NCI-H748 (cell line): ENCODE measurements around the gene TIAM1.
A peak's percentile ranks its signal among the peaks of the same experiment; 100 is the strongest.

Experiments
- DNase-seq: peaks from one replicate; lab custom pipeline; 2025; ENCODE audit not compliant: unreplicated experiment; lab: John Stamatoyannopoulos, UW

Gene TIAM1

DNA sequence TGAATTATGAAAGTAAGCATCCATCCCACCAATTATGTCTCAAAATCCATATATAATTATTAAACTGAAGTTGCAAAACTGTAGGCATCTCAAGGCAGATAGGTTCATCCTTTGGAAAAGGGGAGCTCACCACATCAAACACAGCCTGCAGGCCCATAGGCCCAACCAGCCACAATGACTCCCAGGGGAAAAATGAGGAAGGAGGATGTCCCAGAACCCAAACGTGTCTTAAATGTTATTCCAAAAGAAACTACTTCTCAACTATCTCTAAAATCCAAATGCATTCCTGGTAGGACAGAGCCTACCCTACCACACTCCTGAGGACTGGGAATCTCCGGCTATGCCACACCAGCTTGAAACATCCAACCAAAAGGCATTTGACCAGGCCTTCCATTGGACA, 12.8 kb downstream of the TIAM1 start:
- DNase-seq, result no peak

DNA sequence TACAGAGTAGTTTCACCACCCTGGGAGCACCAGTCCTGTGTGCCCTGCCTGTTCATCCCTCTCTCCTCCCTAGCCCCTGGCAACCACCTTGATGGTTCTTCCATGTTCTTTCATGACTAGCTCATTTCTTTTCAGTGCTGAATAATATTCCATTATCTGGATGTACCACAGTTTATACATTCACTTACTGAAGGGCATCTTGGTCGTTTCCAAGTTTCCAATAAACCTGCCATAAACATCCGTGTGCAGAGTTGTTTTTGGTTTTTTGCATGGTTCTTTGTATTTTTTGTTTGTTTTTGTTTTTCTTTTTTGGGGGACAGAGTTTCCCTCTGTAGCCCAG, 13.9 kb downstream of the TIAM1 start:
- no peak for DNase-seq

DNA sequence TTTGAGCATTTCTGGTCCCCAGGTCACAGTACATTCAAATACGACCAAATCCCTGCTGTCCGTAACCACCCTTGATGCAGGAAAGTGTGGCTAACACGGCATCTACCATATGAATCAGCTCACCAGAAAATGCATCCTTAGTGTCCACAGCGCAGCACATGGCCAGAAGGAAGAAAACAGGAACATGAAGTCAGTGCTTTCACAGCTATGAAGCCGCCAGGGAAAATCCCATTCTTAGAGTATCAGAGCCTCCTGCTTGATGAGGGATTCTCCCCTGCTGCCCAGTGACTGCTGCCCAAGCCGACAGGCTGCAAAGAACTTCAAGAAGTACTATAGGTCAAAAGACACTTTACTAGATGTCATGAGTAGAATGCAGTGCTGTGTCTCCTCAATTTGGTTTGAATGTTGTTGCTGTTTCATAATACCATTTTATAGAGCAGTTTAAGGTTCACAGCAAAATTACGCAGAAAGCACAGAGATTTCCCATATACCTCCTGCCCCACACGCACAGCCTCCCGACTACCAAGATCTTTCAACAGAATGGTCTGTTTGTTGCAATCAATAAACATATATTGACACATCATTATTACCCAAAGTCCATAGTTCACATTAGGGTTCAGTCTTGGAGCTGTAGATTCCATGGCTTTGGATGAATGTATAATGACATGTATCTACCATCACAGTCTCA, 14.5 kb downstream of the TIAM1 start:
- DNase-seq, result no peak

DNA sequence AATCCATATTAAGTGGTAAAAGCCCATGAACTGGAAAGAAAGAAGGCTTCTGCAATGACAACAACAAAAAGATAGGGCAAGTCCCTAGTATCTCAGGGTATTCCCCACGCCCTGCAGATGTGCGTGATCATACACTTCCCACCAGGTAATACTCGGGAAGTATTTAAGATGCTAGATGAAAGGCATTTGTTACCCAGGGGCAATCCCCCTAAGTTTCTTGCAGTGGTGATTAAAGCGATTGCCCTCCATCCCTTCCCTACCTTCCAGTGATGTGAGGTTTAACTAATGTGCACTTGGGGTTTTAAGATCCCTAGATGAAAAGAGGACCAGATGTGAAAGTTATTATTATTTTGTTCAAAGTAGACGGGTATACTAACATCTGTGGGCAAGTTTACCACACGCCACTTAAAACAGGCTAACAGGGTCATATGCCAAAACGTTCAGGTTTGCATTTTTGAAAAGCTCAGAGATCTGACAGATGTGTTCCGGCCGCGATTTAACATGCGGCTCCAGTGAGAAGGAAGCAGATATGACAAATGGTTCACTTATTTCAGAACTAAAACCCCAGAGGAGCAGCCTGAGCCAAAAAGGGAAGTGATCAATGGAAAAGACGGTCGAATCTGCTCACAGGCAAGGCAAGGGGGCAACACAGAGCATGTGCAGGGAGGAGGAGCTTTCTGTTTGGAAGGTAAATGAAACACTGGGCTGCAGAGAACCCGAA, 17.4 kb downstream of the TIAM1 start:
- no peak for DNase-seq

GRCh38 chr21:31318971-31319370, 25.1 kb downstream of the TIAM1 start:
- no peak for DNase-seq

- no peak for DNase-seq
Measured at GRCh38 chr21:31317688-31318087, 26.4 kb downstream of the TIAM1 start.

DNA sequence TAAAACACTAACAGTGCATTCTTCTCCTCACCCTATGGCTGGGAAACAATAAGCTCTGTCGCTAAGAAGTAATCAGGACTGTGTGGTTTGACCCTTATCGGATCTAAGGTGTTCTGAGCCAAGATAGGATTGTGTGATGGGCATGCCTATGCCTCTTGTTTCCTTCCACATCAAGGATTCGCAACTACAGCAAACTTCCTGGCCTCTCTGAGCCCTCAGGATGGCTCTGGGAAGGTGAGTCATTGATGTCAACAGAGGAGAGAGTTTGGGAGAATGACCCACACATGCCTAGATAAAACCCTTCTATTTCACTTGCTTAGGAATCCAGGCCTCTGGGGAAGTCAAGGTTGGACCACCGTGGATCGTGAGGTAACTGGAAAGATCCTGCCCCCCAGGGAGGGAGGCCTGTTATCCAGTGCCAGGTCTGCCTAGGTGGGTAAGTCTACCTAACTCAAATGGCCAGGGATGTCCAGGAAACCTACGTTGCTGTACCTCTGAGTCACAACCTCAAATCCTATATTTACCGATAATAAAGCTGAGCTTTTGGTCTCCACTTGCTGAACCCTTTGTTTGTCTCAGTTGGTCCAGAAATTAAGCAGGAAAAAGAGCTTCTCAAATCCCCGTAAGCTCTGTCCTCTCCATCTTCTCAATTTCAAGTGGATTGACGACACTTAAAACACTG, 27.4 kb downstream of the TIAM1 start:
- no peak for DNase-seq

GRCh38 chr21:31316072-31316471, 28.0 kb downstream of the TIAM1 start:
- no peak for DNase-seq

GRCh38 chr21:31310750-31311149, 33.3 kb downstream of the TIAM1 start:
- peak; percentile 61 for DNase-seq

GRCh38 chr21:31308584-31308983, 35.5 kb downstream of the TIAM1 start:
- no peak for DNase-seq

DNA sequence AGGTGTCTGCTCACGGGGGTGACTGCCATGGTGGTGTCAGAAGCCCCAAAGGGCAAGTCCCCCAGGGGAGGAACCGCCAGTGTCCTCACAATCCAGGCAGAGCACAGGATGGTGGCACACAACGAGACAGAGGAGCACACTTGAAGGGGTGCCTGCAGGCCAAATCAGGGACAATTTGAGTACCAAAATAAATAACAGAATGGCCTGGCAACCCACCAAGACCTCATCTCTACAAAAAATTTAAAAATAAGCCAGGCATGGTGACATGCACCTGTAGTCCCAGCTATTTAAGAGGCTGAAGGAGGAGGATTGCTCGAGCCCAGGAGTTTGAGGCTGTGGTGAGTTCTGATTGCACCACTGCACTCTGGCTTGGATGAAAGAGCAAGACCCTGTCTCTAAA, 38.2 kb downstream of the TIAM1 start:
- DNase-seq, result no peak

- no peak for DNase-seq
Measured at GRCh38 chr21:31299291-31300147, 44.5 kb downstream of the TIAM1 start.

DNA sequence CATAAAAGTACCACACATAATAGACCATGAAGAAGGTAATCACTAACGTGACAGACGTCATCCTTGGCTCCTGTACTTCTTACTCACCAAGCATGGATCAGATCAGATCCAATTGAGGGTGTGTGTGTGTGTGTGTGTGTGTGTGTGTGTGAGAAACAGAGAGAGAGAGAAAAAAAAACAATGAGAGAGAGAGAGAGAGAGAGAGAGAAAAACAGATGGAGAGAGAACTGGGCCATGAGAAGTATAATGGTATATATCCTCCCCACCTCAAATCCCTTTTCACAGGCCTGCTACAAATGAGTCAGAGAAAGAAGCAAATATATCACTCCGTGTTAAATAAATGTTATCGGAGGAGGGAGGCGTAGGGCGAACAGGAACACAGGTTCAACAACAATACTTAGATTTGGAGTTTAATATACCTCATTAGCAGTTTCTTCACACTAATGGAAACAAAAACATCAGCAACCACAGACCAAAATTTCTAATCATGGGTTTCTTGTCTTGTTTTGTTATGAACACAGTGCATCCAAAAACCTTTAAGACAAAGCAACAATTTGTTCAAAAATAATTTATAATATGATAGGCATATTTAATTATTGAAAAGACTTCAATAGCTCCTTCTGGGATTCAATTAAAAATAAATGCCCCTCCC, 45.3 kb downstream of the TIAM1 start:
- no peak for DNase-seq

GRCh38 chr21:31297806-31298205, 46.3 kb downstream of the TIAM1 start:
- no peak for DNase-seq

DNA sequence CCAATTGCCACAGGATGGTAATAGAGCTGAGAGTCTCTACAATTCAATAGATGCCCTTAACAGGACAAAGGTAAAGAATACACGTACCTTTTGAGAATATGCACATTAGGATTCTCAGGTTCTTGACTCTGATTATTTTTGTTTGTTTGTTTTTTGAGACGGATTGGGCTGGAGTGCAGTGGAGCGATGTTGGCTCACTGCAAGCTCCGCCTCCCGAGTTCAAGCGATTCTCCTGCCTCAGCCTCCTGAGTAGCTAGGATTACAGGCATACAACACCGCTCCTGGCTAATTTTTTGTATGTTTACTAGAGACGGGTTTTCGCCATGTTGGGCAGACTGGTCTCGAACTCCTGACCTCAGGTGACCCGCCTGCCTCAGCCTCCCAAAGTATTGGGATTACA, 48.4 kb downstream of the TIAM1 start:
- DNase-seq, result no peak

DNA sequence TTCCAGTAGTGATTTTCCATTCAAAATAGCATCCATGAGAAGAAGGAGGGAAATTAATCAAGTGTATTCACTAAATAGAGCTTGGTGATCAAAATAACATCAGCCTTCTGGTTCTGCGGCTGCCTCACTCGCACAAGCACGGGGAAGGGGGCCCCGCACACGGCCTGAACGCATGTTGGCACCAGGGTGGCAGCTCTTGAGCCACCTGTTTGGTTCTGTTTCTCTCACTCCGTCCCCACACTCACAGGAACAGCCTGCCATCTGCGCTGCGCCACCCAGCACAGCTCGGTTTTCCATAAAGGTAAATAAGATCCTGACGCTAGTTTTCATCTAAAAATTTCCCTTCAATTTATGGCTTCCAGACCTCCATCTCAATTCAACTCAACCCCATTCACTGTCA, 49.4 kb downstream of the TIAM1 start:
- DNase-seq, result no peak

- no peak for DNase-seq
Measured at GRCh38 chr21:31293986-31294385, 50.1 kb downstream of the TIAM1 start.

GRCh38 chr21:31290765-31291164, 53.3 kb downstream of the TIAM1 start:
- no peak for DNase-seq

DNA sequence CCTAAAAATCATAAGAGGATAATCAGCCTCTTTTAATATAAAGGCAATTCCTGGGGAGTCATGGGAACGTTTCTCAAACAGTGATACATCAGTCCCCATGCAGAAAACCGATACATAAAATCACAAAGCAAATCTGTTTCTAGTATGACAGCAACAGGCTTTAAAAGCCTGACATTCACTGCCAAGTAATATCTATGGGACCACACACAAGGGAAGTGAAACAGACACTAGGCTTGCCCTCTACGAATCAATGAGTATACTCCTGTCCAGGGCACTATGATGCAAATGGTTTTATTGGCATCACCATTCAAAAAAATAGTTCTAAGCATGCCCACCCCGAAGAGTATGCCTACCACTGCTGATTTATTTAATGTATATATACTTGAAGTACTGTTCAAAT, 54.4 kb downstream of the TIAM1 start:
- DNase-seq, result no peak

GRCh38 chr21:31288191-31288590, 55.9 kb downstream of the TIAM1 start:
- no peak for DNase-seq

- DNase-seq, result no peak
Measured at GRCh38 chr21:31287201-31287600, 56.9 kb downstream of the TIAM1 start.
